ENCODE results near the gene CFAP100.

Gene CFAP100

DNA sequence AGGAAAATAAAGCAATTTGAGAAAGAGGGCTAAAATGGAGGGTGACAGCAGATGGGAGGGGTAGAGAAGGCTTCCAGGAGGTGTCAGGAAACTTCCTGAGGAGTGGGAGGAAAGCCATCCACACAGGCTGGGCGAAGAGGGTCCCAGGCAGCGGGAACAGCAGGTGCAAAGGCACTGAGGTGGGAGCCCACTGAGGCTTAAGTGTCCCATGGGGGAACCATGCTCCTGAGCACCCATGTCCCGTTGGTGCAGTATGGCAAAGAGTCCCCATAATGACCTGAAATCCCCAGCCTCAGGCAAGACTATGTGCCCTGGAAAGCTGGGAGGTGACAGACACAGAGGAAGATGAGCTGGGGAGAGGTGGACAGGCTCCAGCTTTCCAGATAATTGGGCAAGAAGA, 30.0 kb downstream of the CFAP100 start:
- Histone ChIP-seq H4K20me1 (ENCODE audit: insufficient read depth) (no peaks in the 10 kb centered on the region), H3K9ac (no peak overlapping the region), H3K79me2 (ENCODE audit: insufficient read depth, low read depth) (no peaks in the 10 kb centered on the region), H3K27ac (no peak overlapping the region), H3K4me3 (IDR thresholded peaks at IDR 0.05; ENCODE audit: insufficient read depth, low read depth, low read length) (no peak overlapping the region), H2AFZ (ENCODE audit: low read depth) (no peak overlapping the region), H3K4me1 (ENCODE audit: low read depth, poor library complexity, severe bottlenecking) (no peaks in the 10 kb centered on the region), H3K36me3 (ENCODE audit: insufficient read depth) (no peaks in the 10 kb centered on the region), H3K27me3 (ENCODE audit: insufficient read depth, low read depth) (no peaks in the 10 kb centered on the region), H3K4me2 (no peak overlapping the region)
- TF ChIP-seq, protein P1, sequence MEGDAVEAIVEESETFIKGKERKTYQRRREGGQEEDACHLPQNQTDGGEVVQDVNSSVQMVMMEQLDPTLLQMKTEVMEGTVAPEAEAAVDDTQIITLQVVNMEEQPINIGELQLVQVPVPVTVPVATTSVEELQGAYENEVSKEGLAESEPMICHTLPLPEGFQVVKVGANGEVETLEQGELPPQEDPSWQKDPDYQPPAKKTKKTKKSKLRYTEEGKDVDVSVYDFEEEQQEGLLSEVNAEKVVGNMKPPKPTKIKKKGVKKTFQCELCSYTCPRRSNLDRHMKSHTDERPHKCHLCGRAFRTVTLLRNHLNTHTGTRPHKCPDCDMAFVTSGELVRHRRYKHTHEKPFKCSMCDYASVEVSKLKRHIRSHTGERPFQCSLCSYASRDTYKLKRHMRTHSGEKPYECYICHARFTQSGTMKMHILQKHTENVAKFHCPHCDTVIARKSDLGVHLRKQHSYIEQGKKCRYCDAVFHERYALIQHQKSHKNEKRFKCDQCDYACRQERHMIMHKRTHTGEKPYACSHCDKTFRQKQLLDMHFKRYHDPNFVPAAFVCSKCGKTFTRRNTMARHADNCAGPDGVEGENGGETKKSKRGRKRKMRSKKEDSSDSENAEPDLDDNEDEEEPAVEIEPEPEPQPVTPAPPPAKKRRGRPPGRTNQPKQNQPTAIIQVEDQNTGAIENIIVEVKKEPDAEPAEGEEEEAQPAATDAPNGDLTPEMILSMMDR (conservative IDR thresholded peaks at IDR 0.05; ENCODE audit: low read depth, low read length) = no peak

DNA sequence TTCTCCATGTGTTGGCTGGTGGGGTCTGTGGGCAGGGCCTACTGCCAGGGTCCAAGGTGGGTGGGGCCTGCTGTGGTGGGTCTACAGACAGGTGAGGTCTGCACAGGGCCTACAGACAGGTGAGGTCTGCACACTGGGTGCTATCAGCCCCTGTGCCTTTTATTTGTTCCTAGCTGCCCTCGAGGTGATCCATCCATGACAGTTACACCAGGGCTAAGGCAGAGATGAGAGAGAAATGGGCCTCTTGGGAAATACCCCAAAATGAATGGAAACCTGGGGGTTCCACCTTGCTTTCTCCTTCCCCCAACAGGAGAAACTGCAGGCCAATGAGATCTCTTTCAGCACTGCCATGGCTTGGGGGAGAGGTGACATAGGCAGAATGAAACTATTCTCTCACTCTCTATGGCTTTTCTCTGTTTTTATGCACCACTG, 36.4 kb downstream of the CFAP100 start:
- Histone ChIP-seq H3K79me2 (ENCODE audit: insufficient read depth, low read depth) (no peaks in the 10 kb centered on the region), H3K27ac (no peak overlapping the region), H3K9ac (no peak overlapping the region), H3K4me2 (no peak overlapping the region), H2AFZ (ENCODE audit: low read depth) (no peak overlapping the region), H3K4me1 (ENCODE audit: low read depth, poor library complexity, severe bottlenecking) (no peaks in the 10 kb centered on the region), H4K20me1 (ENCODE audit: insufficient read depth) (no peaks in the 10 kb centered on the region), H3K36me3 (ENCODE audit: insufficient read depth) (no peaks in the 10 kb centered on the region), H3K27me3 (ENCODE audit: insufficient read depth, low read depth) (no peaks in the 10 kb centered on the region), H3K4me3 (IDR thresholded peaks at IDR 0.05; ENCODE audit: insufficient read depth, low read depth, low read length) (no peak overlapping the region)
- TF ChIP-seq, protein P1 (conservative IDR thresholded peaks at IDR 0.05; ENCODE audit: low read depth, low read length) = no peak

DNA sequence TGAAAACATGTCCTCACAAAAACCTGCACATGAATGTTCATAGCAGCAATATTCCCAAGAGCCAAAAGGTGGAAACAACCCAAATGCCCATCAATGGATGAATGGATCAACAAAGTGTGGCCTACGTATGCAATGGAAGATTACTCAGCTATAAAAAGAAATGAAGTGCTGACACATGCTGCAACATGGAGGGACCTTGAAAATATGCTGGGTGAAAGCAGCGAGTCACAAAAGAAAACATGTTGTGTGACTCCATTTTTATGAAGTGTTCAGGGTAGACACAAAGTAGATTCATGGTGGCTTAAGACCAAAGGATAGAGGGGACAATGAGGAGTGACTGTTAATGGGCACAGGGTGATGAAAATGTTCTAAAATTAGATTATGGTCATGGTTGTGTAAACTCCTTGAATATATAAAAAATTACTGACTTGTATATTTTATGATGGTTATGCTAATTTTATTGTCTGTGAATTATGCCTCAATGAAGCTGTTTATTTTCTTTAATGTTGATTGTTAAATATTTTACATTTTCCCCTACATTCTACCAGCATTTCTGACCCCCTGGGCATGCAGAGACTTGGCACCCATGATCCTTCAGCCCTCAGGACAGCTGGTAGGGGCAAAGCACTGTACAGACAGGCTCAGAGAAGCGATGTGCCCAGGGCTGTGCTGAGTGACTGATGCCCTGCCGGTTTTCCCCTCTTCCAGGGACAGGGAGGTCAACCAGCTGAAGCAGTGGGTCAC, 37.8 kb downstream of the CFAP100 start:
- no peaks in the 10 kb centered on the region for H3K79me2 ChIP-seq (ENCODE audit: insufficient read depth, low read depth)
- H3K4me3 ChIP-seq (IDR thresholded peaks at IDR 0.05; ENCODE audit: insufficient read depth, low read depth, low read length) = no peak overlapping the region
- no peaks in the 10 kb centered on the region for H3K27me3 ChIP-seq (ENCODE audit: insufficient read depth, low read depth)
- H3K9ac ChIP-seq = no peak overlapping the region
- no peak overlapping the region for H3K27ac ChIP-seq
- no peak overlapping the region for H3K4me2 ChIP-seq
- H4K20me1 ChIP-seq (ENCODE audit: insufficient read depth) = no peaks in the 10 kb centered on the region
- no peaks in the 10 kb centered on the region for H3K36me3 ChIP-seq (ENCODE audit: insufficient read depth)
- TF ChIP-seq, protein P1 (conservative IDR thresholded peaks at IDR 0.05; ENCODE audit: low read depth, low read length) = no peak
- no peak overlapping the region for H2AFZ ChIP-seq (ENCODE audit: low read depth)
- H3K4me1 ChIP-seq (ENCODE audit: low read depth, poor library complexity, severe bottlenecking) = no peaks in the 10 kb centered on the region

DNA sequence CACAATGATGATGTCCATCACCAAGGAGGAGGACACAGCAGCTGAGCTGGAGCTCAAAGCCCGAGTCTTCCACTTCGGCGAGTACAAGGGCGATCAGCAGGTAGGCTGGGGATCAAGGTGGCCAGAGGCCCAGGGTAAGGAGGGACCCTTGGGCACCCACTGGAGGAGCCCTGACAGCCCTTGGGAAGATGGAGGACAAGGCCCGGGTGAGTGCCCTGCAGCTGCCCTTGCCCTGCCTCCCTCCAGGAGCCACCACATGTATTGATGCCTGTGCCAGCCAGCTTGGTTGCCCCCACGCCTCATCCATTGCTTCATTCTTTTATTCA, 38.4 kb downstream of the CFAP100 start:
- Histone ChIP-seq H3K27me3 (ENCODE audit: insufficient read depth, low read depth) (no peaks in the 10 kb centered on the region), H3K79me2 (ENCODE audit: insufficient read depth, low read depth) (no peaks in the 10 kb centered on the region), H3K36me3 (ENCODE audit: insufficient read depth) (no peaks in the 10 kb centered on the region), H3K27ac (no peak overlapping the region), H3K4me2 (no peak overlapping the region), H3K4me3 (IDR thresholded peaks at IDR 0.05; ENCODE audit: insufficient read depth, low read depth, low read length) (no peak overlapping the region), H3K9ac (no peak overlapping the region), H4K20me1 (ENCODE audit: insufficient read depth) (no peaks in the 10 kb centered on the region), H3K4me1 (ENCODE audit: low read depth, poor library complexity, severe bottlenecking) (no peaks in the 10 kb centered on the region), H2AFZ (ENCODE audit: low read depth) (no peak overlapping the region)
- TF ChIP-seq, protein P1 (conservative IDR thresholded peaks at IDR 0.05; ENCODE audit: low read depth, low read length) = no peak
